CD4-positive, alpha-beta T cell treated with Interleukin-4 for 1 hour (primary cell): Measurements from ENCODE around the gene JPT1.
"Not testable (repeated sequence)": the region's sequence is repeated elsewhere in the genome, so short reads cannot be mapped to it uniquely, and the experiment has no call there.

Source experiments
- DNase-seq, 2 donors: peaks; one replicate each; pipeline ENCODE4 v3.0.0-alpha.2; 2020 to 2022

Gene JPT1

DNA sequence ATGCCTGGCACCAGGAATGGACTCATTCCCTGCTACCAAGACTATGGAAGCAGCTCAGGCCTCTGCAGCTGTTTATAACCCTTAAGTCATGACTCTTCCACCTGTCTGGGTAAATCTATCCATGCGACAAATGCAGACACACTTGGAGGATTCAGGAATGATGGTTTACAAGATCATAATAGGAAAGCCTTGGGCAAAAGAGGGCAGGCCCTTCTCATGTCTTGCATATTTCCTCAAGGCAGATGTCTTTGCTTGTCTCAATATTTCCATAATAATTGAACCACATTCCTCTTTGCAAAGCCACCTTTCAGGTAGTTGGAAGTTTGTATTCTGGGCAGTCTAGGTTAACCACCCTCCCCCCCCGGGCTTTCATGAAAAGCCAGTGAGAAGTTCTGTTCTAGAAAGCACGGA is 884 bp upstream of the JPT1 start:
- no peak for DNase-seq

DNA sequence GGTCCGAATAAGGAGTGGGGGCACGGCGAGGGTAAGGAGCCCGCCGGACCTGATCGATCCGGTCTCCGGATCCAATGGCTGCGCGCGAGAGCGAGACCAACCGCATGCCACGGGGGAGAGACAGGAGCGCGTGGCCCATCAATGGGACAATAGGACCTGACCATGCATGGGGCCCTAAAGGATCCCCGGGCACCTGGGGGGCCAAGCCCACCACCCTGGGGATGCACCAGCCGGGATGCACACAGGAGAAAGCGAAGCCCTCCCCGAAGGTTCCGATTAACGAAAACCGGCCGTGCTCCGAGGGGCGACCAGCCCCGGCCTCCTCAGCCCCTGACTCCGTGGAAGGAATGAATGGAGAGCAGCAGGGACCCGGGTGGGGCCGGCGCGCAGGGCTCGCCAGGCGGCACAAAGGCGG is 525 bp downstream of the JPT1 start:
- no peak for DNase-seq

DNA sequence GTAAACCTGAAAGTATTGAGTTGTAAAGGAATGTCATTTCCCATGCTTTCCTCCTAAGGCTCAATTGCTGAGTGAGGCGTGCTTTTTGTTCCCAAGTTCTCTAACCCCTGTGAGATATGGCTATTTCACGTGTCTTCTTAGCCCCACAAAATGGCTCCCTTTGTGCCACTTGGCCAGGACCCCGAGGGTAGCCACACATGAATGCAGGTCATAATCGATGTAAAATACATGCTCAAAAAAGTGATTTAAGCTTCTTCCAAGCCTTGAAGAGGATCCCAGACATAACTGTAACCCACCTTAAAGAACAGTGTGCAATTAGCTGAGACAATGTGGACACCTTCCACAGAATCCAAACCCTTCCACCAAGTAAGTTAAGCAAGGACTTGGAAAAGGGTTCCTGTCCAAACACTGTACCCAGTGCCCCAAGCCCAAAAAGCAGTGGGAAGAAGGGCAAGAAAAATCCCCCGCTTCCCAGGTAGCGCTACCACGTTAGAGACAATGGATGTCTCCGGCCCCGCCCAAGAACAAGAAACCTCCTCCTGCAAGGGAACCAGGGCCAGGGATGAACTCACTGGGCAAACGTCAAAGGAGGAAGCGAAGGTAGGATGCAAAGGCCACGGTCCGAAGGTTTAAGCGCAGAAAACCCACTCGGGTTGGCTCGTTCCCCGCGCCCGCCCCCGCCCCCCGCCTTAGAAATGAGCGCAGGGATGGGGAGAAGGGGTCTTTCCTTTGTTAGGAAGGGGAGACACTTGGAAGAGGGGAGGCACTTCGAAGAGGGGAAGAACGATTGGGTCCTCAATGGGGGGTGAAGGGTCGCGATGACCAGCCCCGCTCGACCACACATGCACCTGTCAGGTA is 1.2 kb downstream of the JPT1 start:
- DNase-seq: peak; percentile 18

DNA sequence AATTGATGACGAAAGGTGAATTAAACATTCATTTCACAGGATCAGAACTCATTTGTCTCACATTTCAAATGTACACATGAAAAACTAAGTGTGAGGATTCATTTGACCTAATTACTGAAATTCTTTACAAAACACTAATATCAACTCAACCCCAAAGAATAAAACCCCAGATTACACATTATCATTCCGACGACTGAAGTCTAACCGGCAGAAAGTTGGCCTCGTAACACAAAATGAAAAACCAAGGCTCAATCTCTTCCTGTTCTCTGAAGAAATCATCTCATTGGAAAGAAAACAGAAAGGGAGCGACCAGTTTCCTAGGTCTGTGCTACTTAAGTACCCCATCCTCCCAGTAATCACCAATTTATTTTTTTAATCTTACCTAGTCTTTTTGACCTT is 1.8 kb downstream of the JPT1 start:
- peak in 1 of 2 donors; percentile 14 for DNase-seq

DNA sequence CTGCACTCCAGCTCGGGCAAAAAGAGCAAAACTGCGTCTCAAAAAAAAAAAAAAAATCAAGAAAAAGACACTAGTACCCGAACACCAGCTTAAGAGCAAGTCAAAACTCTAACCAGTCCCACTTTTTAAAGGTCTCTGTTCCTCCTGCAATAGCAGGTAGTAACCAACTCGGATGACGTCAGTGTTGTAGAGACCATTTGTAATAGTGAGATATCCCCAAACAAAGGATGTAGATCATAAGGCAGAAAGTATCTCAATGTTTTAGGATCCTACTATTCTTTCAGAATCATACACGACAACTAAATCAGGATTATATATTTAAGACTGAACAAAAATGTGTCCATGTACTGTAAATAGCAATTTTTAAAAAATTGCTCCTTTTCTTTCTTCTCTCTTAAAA is 2.4 kb downstream of the JPT1 start:
- DNase-seq: peak in 1 of 2 donors; percentile 26

DNA sequence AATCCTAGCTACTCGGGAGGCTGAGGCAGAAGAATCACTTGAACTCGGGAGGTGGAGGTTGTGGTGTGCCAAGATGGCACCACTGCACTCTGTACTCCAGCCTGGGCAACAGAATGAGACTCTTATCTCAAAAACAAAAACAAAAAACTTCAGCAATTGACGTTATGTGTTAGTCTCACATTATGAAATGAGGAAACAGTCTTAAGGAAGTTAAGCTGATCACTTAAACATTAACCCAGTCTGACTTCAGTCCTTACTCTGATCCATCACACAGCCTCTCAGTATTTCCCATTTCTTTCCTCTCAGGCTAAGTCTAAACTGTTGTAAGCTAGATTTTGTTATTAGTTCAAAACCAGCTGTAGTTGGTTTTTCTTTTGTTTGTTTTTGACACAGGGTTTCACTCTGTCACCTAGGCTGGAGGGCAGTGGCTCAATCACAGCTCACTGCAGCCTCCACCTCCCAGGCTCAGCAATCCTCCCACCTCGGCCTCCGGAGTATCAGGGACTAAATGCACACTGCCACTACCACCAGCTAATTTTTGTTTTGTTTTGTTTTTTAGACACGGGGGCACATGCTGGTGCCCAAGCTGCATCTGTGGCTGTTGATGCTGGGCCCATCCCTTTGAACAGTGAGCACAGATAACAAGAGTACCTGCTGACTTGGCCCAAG is 6.3 kb downstream of the JPT1 start:
- no peak for DNase-seq

DNA sequence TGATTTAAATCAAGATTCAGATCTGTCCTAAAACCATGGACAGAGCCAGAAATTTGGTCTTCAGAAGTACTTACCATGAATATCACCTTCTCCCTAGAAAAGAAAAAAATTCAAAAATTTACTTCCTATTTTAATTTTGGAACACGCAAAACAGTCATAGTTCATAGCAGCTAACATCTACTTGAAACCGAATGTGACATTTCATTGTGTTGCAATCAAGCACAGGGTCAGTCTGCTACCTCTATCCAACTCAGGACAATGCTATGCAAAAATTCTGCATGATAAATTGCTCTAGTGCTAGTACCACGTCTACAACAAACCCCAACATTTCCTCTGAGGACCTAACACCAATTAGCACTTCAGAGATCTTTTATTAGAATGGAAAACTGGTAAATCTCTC is 7.7 kb downstream of the JPT1 start:
- DNase-seq: no peak

DNA sequence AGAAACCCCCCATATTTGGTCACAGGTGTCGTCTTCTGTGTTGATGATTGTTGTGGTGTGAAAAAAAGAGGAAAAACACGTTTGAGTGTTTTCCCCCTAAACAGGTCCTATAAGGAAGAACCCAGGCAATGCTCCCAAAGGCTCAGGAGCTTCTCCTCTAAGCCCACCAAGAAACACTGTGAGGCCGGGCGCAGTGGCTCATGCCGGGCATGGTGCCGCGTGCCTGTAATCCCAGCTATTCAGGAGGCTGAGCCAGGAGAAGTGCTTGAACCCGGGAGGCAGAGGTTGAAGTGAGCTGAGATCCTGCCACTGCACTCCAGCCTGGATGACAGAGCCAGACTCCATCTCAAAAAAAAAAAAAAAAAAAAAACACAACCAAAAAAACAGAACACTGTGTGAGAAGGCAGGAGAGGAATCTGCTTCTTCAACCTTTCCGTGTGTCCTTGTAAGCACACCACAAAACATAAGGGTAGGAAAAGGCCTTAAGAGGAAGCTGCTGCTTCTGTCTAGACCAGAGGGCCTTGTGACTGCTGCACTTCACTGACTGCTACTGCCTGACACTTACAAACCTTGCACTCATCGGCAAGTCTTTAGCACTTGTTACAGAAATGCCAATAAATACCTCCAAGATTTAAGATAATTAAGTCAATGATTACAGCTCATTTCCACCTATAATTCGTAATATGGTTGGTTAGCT is 9.3 kb downstream of the JPT1 start:
- DNase-seq: no peak

DNA sequence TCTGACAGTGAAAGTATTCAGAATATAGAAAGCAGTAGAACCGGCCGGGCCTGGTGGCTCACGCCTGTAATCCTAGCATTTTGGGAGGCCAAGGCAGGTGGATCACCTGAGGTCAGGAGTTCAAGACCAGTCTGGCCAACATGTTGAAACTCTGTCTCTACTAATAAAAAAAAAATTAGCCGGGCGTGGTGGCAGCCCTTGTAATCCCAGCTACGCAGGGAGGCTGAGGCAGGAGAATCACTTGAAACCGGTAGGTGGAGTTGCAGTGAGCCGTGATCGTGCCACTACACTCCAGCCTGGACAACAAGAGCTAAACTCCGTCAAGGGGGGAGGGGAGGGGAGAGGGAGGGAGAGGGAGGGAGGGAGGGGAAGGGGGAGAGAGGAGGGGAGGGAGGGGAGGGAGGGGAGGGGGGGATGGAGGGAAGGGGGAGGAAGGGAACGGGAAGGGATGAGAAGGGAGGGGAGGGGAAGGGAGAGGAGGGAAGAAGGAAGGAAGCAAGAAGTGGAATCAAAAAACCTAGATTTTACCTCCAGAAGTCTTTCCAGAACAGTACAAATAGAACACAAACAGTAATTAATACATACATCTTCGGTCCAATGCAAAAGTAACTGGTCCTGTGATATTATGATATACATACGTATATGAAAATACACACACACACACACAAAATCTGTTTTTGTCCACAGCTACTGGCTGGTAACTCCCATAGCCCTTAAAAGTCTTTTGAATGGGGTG is 11.9 kb downstream of the JPT1 start:
- no peak for DNase-seq

DNA sequence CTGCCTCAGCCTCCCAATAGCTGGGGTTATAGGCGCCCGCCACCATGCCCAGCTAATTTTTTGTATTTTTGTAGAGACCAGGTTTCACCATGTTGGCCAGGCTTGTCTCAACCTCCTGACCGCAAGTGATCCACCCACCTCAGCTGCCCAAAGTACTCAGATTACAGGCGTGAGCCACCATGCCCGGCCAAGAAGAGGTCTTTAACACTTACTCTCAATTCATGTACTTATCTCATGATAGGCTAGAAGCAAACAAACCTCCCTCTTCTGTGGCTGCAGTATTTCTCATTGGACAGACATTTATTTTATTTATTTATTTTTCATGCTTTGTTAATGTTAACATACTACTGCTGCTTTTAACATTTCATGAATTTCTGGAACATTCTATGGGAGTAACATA is 15.8 kb downstream of the JPT1 start:
- DNase-seq: no peak

DNA sequence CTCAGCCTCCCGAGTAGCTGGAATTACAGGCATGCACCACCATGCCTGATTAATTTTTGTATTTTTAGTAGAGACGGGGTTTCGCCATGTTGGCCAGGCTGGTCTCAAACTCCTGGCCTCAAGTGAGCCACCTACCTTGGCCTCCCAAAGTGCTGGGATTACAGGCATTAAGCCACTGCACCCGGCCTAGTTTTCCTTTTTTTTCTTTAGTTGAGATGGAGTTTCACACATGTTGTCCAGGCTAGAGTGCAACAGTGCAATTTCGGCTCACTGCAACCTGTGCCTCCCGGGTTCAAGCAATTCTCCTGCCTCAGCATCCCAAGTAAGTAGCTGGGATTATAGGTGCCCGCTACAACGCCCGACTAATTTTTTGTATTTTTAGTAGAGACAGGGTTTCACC is 16.6 kb downstream of the JPT1 start:
- DNase-seq: not testable (repeated sequence)

DNA sequence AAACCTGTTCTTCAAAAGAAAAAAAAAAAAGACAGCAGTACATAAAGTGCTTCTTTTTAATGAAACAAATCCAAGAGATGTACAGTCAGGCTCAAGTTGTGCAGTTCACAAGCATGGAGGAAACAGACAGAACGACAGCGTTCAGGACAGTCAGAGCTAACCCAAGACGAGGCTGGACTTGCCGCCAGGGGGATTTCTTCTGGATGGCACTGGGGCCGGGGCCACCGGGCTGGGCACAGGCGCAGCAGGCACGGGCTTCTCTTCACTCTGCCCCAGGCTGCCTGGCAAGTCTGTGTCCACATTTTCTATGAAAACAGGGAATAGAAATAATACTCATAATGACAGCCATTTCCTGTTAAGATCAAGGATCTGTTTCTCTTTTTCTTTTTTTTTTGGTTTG is 18.4 kb downstream of the JPT1 start:
- DNase-seq: no peak

DNA sequence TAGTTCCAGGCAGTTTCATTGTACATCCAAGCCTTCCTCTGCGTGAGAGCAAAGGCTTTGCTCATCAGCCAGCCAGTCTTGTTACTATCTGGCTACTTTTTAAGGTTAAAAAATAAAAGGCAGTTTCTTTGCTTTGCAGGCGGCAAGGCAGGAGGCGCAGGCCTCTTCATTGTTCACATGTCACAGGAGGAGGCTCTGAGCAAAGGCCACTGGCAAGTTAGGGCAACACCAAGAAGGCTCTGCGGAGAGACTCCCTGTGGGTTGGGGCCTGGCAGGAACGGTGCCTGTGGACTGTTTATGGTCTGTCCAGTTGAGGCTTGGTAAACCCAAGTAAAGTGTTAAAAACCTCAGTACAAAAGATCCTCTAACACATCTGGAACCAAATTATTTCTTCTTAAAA is 18.9 kb downstream of the JPT1 start:
- no peak for DNase-seq

DNA sequence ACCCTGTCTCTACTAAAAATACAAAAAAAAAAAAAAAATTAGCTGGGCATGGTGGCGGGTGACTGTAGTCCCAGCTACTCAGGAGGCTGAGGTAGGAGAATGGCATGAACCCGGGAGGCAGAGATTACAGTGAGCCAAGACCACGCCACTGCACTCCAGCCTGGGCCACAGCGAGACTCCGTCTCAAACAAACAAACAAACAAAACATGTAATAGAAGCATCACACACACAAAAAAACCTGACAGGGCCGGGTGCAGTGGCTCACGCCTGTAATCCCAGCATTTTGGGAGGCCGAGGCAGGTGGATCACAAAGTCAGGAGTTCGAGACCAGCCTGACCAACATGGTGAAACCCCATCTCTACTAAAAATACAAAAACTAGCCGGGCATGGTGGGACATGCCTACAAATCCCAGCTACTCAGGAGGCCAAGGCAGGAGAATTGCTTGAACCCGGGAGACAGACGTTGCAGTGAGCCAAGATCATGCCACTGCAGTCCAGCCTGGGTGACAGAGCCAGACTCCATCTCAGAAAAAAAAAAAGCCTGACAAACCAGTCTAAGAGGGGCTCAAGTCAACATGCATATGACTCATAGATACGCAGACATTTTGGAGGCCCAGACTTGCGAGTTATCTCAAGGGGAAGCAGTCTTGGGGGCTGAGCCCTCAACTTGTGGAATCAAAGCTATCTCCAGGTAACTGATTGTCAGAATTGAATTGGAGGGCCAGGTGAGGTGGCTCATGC is 20.5 kb downstream of the JPT1 start:
- not testable (repeated sequence) for DNase-seq

DNA sequence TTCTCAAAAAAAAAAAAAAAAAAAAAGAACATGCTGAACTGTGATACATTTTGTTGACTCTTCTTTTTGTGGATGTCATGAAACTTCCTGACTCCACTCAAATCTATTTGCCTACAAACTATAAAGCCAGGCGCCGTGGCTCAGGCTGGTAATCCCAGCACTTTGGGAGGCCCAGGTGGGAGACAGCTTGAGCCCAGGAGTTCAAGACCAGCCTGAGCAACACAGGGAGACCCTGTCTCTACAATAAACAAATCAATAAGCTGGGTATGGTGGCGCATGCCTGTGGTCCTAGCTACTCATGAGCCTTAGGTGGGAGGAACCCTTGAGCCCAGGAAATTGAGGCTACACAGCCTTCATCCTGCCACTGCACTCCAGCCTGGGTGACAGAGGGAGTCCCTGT is 21.3 kb downstream of the JPT1 start:
- DNase-seq: no peak

DNA sequence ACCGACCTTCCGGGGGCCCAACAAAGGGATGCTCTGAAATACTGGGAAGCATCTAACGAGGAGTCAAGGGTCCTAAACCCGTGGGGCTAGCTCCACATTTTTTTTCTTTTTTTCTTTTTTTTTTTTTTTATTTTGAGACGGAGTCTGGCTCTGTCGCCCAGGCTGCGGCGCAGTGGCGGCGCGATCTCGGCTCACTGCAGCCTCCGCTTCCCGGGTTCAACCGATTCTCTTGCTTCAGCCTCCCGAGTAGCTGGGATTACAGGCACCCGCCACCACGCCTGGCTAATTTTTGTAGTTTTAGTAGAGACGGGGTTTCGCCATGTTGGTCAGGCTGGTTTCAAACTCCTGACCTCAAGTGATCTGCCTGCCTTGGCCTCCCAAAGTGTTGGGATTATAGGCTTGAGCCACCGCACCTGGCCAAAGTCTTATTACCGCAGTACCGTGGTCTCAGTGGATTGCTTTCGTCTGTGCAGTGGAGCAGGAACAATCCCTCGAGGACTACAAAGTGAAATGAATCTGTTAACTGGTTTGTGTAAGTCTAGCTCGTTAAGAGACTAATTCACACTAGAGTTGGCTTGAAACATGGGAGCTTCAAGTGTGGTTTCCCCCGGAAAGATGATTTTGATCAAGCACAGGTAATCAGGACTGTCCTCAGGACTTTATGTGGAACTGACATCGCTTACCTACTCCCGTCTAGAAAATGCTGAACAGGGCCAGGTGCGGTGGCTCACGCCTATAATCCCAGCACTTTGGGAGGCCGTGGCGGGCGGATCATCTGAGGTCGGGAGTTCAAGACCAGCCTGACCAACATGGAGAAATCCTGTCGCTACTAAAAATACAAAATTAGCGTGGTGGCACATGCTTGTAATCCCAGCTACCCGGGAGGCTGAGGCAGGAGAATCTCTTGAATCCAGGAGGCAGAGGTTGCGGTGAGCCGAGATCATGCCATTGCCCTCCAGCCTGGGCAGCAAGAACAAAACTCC is 22.0 kb downstream of the JPT1 start:
- DNase-seq: not testable (repeated sequence)

DNA sequence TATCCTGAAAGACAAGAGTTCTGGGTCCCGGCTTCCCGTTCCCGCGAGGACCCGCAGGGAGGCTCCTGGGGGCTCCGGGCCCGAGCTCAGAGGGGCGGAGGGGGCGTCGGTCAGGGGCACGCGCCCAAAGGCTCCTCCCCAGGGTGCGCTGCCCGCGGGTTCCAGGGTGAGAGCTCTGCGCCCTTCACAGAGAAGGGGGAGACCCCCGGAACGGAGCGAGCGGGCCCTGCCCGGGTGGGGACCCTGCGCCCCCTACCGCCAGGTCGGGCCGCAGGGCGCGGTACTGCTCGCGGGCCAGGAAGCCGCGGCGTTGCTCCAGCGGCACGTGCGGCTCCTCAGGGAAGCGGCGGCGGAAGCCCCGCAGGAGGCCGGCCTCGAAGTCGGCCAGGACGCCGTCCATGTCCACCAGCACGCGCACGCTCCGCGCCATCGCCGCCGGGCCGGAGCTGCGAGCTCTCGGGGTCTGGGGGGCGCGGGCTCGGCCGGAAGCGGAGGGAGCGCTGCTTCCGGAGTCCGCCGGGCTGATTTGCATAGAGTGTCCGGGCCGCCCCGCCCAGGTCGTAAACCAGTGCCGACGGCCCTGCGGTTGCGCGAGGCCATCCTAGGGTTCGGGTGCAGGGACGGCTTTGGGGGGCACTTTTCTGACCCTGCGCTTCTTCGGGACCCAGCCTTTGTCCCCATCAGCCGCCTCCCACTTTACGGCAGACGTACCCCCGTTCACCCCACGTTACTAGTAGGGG is 22.9 kb downstream of the JPT1 start, which contains the start of gene NT5C:
TSS of gene NT5C (minus strand) at position 465 of the 740 bp plus-strand sequence. CDS start at position 430, 35 bp downstream.
- DNase-seq: peak; percentile 52 to 57

DNA sequence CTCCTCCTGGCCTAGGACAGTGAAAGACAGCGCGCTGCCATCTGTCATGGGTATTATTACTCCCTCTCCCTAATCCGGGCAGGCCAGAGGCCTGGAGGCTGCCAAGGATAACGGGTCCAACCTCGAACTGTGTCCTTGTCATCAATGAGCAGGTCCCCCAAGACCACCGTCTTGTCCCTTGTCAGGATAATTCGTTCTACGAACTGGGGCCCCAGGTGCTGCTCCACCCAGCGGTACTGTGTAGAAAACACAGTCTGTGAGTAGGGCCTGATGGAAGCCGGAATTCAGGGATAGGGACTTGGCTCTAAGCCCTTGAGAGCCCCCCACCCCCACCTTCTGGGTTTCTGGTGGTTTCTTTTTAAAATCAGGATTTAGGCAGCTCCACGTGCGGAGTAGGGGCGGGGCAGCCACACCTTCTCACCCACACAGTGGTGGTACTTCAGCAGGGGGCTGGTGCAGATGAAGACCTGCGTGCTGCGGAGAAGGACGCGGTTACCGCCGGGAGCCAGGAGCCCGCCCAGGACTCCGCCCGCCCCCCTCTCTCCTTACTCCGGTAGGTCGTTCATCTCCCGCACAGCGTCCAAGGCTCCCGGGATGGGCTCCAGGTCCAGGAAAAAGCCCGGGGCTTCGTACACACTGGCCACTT is 23.6 kb downstream of the JPT1 start:
- peak; percentile 42 to 48 for DNase-seq

DNA sequence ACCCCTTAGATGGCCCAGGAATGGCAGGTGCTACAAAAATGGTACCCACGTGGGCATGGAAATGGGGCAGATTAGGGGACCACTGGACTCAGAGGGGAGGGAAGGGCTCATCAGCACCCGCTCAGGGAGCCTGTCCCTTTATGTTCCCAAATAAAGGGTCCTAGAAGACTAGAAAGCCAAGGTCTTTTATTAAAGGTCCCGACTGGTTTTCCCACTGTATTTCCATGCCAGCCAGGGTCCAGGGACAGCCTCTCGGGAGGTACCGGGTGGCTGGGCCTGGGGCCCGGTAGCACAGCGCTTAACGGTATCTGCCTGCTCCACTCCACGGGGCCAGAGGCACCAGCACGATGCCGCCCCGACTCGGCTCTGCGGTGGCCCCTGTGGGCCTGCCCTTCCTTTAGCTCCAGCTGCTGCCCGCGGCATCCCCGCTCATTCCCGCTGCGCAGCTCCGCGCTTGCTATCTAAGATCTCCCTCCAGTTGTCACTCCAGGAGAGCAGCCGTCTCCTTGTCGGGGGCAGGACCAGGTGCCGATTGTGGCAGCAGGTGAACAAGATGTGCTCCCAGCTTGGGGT is 24.2 kb downstream of the JPT1 start:
- DNase-seq: no peak
